ENCODE measurements around the gene PACSIN2. TPM values are rescaled to one million over a fixed set of nuclear protein-coding genes. Genes with fewer than 3 reads are reported as not detected.

The PACSIN2 gene
- total and polyA plus RNA-seq, 2 experiments from 2014 or later: 23.5 to 57.3 TPM

DNA sequence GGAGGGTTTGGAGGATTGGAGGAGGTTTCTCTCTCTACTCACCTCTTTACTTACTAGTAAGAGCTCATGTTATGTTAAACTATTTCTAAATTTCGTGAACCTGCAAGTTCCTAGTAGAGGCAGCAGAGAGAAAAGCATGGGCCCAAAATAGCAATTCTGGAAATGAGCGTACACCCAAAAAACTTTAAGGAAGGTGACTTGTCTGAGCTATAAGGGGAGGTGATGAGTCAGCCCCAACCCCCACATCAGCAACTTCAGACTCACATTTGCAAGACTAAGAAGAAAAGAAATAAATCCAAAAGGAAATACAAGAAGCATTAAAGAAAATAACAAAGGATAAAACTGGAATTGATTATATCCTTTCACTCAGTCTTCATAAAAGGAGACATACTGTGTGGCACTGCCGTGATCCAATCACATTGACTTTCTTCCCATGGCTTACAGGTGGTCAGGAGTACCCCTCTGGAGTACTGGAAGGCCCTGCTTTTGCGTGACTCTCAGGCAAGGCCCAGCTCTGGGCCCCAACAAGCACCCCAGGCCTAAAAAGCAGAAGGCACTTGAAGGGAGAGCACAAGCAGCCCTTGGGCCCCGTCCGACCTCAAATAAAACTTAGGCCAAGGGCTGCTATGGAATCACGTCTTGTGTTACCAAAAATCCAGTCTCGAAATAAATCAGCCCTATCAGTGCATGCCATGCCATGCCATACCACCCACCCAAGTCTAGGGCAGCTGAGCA is 14.3 kb downstream of the PACSIN2 start:
- H3F3A ChIP-seq (replicated peaks; ENCODE audit: low read depth): no peaks in the 10 kb centered on the region
- no peak for TF ChIP-seq CREB1 (CRISPR knock-in tag; IDR thresholded peaks at IDR 0.05; ENCODE audit: low read depth)
- TF ChIP-seq, protein P1, sequence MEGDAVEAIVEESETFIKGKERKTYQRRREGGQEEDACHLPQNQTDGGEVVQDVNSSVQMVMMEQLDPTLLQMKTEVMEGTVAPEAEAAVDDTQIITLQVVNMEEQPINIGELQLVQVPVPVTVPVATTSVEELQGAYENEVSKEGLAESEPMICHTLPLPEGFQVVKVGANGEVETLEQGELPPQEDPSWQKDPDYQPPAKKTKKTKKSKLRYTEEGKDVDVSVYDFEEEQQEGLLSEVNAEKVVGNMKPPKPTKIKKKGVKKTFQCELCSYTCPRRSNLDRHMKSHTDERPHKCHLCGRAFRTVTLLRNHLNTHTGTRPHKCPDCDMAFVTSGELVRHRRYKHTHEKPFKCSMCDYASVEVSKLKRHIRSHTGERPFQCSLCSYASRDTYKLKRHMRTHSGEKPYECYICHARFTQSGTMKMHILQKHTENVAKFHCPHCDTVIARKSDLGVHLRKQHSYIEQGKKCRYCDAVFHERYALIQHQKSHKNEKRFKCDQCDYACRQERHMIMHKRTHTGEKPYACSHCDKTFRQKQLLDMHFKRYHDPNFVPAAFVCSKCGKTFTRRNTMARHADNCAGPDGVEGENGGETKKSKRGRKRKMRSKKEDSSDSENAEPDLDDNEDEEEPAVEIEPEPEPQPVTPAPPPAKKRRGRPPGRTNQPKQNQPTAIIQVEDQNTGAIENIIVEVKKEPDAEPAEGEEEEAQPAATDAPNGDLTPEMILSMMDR (conservative IDR thresholded peaks at IDR 0.05; ENCODE audit: low read depth in 2 of 2): no peak
- TF ChIP-seq, protein P2, sequence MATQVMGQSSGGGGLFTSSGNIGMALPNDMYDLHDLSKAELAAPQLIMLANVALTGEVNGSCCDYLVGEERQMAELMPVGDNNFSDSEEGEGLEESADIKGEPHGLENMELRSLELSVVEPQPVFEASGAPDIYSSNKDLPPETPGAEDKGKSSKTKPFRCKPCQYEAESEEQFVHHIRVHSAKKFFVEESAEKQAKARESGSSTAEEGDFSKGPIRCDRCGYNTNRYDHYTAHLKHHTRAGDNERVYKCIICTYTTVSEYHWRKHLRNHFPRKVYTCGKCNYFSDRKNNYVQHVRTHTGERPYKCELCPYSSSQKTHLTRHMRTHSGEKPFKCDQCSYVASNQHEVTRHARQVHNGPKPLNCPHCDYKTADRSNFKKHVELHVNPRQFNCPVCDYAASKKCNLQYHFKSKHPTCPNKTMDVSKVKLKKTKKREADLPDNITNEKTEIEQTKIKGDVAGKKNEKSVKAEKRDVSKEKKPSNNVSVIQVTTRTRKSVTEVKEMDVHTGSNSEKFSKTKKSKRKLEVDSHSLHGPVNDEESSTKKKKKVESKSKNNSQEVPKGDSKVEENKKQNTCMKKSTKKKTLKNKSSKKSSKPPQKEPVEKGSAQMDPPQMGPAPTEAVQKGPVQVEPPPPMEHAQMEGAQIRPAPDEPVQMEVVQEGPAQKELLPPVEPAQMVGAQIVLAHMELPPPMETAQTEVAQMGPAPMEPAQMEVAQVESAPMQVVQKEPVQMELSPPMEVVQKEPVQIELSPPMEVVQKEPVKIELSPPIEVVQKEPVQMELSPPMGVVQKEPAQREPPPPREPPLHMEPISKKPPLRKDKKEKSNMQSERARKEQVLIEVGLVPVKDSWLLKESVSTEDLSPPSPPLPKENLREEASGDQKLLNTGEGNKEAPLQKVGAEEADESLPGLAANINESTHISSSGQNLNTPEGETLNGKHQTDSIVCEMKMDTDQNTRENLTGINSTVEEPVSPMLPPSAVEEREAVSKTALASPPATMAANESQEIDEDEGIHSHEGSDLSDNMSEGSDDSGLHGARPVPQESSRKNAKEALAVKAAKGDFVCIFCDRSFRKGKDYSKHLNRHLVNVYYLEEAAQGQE (IDR thresholded peaks at IDR 0.05; ENCODE audit: unreplicated experiment): no peak
- TF ChIP-seq, protein P3, sequence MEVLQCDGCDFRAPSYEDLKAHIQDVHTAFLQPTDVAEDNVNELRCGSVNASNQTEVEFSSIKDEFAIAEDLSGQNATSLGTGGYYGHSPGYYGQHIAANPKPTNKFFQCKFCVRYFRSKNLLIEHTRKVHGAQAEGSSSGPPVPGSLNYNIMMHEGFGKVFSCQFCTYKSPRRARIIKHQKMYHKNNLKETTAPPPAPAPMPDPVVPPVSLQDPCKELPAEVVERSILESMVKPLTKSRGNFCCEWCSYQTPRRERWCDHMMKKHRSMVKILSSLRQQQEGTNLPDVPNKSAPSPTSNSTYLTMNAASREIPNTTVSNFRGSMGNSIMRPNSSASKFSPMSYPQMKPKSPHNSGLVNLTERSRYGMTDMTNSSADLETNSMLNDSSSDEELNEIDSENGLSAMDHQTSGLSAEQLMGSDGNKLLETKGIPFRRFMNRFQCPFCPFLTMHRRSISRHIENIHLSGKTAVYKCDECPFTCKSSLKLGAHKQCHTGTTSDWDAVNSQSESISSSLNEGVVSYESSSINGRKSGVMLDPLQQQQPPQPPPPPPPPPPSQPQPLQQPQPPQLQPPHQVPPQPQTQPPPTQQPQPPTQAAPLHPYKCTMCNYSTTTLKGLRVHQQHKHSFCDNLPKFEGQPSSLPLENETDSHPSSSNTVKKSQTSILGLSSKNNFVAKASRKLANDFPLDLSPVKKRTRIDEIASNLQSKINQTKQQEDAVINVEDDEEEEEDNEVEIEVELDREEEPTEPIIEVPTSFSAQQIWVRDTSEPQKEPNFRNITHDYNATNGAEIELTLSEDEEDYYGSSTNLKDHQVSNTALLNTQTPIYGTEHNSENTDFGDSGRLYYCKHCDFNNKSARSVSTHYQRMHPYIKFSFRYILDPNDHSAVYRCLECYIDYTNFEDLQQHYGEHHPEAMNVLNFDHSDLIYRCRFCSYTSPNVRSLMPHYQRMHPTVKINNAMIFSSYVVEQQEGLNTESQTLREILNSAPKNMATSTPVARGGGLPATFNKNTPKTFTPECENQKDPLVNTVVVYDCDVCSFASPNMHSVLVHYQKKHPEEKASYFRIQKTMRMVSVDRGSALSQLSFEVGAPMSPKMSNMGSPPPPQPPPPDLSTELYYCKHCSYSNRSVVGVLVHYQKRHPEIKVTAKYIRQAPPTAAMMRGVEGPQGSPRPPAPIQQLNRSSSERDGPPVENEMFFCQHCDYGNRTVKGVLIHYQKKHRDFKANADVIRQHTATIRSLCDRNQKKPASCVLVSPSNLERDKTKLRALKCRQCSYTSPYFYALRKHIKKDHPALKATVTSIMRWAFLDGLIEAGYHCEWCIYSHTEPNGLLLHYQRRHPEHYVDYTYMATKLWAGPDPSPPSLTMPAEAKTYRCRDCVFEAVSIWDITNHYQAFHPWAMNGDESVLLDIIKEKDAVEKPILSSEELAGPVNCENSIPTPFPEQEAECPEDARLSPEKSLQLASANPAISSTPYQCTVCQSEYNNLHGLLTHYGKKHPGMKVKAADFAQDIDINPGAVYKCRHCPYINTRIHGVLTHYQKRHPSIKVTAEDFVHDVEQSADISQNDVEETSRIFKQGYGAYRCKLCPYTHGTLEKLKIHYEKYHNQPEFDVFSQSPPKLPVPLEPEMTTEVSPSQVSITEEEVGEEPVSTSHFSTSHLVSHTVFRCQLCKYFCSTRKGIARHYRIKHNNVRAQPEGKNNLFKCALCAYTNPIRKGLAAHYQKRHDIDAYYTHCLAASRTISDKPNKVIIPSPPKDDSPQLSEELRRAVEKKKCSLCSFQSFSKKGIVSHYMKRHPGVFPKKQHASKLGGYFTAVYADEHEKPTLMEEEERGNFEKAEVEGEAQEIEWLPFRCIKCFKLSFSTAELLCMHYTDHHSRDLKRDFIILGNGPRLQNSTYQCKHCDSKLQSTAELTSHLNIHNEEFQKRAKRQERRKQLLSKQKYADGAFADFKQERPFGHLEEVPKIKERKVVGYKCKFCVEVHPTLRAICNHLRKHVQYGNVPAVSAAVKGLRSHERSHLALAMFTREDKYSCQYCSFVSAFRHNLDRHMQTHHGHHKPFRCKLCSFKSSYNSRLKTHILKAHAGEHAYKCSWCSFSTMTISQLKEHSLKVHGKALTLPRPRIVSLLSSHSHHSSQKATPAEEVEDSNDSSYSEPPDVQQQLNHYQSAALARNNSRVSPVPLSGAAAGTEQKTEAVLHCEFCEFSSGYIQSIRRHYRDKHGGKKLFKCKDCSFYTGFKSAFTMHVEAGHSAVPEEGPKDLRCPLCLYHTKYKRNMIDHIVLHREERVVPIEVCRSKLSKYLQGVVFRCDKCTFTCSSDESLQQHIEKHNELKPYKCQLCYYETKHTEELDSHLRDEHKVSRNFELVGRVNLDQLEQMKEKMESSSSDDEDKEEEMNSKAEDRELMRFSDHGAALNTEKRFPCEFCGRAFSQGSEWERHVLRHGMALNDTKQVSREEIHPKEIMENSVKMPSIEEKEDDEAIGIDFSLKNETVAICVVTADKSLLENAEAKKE (CRISPR knock-in tag; IDR thresholded peaks at IDR 0.05): no peak
- no peak for TF ChIP-seq NANOG (IDR thresholded peaks at IDR 0.05; ENCODE audit: borderline replicate concordance)
- no peak for TF ChIP-seq POLR2AphosphoS5 (IDR thresholded peaks at IDR 0.05; ENCODE audit: low read depth)
- H3K4me1 Mint-ChIP-seq: peaks cover 59% of the 10 kb centered on the region
- H3K4me3 Mint-ChIP-seq: no peak overlapping the region
- peaks cover 74% of the 10 kb centered on the region for H4K20me1 ChIP-seq (replicated peaks; ENCODE audit: insufficient read depth)
- H3K27me3 ChIP-seq (ENCODE audit: insufficient read depth): no peaks in the 10 kb centered on the region
- no peak for ATAC-seq
- peaks cover 100% of the 10 kb centered on the region for H3K79me2 ChIP-seq (replicated peaks; ENCODE audit: insufficient read depth)
- H3K9me2 ChIP-seq (ENCODE audit: insufficient read depth): 0 out of 2 replicates have a peak, but pooled peaks cover 3% of the 10 kb centered on the region
- H3K36me3 ChIP-seq (ENCODE audit: insufficient read depth): no peaks in the 10 kb centered on the region
- H3K27me3 Mint-ChIP-seq (ENCODE audit: insufficient read depth, low read depth, poor library complexity): peaks cover 10% of the 10 kb centered on the region
- H2AFZ ChIP-seq: no peak overlapping the region
- no peak overlapping the region; the same call in 1 of the 2 replicates for H3K27ac Mint-ChIP-seq
- peaks cover 14% of the 10 kb centered on the region for H3K9me3 Mint-ChIP-seq
- H3K4me2 ChIP-seq: peak overlapping the region; percentile 23
- DNase-seq (ENCODE audit: low spot score): no peak
- H3K4me3 ChIP-seq: no peak overlapping the region
- peaks cover 60% of the 10 kb centered on the region for H3K4me1 ChIP-seq (ENCODE audit: insufficient read depth)
- peaks cover 15% of the 10 kb centered on the region for H3K36me3 Mint-ChIP-seq (ENCODE audit: low read depth)
- 0 out of 2 replicates have a peak overlapping the region, but pooled peaks have one; percentile 14 for H3K27ac ChIP-seq (ENCODE audit: low read depth)

Data from GM23338 (cell line).